ENCODE results near the gene SHANK2.

SHANK2 gene

DNA sequence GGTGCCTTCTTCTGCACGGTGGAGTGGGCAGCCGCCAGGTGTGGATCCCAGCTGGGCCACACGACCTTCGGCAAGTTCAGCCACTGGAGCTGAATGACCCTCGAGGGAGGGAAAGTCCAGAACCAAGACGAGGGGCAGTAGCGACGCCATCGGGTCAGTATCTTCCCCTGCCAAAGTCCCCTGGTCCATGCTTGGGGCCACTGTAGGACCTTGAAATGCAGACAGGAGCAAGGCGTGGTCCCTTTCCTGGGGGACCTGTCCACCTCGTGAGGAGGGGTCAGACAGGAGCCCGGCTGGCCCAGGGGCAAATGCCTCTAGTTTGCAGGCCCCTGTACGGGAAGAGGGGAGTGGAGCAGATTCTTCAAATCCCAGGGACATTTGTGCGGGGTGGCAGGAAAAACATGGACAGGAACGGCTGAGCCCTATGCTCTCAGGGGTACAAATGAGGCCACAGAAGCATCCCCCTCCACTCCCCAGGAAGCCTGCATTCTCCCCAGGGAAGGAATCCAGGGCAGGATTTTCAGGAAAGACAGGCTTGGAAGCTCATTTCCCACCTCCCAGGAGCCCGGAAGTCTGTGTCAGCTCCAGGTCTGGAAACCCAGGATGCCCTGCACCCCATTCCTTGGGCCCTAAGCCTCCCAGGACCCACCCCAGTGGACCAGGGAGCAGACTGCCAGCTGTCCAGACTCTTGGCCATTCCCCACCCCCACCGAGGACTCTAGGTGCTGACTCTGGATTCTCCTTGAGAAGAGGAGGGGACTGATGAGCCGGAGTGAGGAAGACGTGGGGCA is 6.6 kb downstream of the SHANK2 start:
- in situ Hi-C loops (cut with HindIII; ENCODE audit: low pct_ligation_motif_present, low sequenced_read_pairs), result no loop called here
- TF ChIP-seq, protein P1, sequence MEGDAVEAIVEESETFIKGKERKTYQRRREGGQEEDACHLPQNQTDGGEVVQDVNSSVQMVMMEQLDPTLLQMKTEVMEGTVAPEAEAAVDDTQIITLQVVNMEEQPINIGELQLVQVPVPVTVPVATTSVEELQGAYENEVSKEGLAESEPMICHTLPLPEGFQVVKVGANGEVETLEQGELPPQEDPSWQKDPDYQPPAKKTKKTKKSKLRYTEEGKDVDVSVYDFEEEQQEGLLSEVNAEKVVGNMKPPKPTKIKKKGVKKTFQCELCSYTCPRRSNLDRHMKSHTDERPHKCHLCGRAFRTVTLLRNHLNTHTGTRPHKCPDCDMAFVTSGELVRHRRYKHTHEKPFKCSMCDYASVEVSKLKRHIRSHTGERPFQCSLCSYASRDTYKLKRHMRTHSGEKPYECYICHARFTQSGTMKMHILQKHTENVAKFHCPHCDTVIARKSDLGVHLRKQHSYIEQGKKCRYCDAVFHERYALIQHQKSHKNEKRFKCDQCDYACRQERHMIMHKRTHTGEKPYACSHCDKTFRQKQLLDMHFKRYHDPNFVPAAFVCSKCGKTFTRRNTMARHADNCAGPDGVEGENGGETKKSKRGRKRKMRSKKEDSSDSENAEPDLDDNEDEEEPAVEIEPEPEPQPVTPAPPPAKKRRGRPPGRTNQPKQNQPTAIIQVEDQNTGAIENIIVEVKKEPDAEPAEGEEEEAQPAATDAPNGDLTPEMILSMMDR (IDR thresholded peaks at IDR 0.05; ENCODE audit: low read depth, low read length, missing control alignments), result no peak
- no peak overlapping the region for H3K4me3 ChIP-seq (ENCODE audit: low read depth, low read length)
- no peak overlapping the region for H3K27ac ChIP-seq
- no peaks in the 10 kb centered on the region for H3K36me3 ChIP-seq (replicated peaks)
- peaks cover 15% of the 10 kb centered on the region for H3K27me3 ChIP-seq (replicated peaks)
- DNase-seq, result no peak

DNA sequence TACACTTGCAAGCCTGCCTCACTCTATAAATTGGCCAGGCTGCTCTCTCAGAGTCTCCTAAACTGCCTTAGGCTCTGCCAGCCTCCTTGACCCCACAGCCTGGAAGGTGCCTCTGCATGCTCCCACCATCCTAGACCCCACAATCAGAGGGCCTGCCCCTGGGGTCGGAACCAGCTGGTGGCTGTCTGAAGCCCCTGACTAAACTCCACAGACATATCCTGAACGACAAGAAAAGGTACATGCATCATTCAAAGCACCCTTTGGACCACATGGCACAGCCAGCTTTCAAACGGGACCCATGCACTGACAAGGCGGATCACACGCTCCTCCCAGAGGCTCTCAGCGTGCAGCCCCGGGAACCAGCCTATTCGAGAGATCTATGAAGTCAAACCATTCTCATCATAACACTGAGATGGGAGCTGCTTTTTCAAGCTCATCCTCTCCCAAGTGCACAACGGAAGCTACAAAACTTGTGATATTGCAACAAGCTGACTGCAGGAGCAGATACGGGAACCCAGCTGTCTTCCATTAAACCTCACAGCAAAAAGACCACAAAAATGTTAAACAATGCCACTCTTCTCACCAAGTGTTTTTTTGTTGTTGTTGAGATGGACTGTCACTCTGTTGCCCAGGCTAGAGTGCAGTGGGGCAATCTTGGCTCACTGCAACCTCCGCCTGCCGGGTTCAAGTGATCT is 8.1 kb downstream of the SHANK2 start:
- no peak overlapping the region for H3K27ac ChIP-seq
- DNase-seq, result no peak
- H3K36me3 ChIP-seq (replicated peaks), result no peaks in the 10 kb centered on the region
- in situ Hi-C loops (cut with HindIII; ENCODE audit: low pct_ligation_motif_present, low sequenced_read_pairs), result no loop called here
- TF ChIP-seq, protein P1 (IDR thresholded peaks at IDR 0.05; ENCODE audit: low read depth, low read length, missing control alignments), result no peak
- no peak overlapping the region for H3K4me3 ChIP-seq (ENCODE audit: low read depth, low read length)
- peaks cover 2% of the 10 kb centered on the region for H3K27me3 ChIP-seq (replicated peaks)

DNA sequence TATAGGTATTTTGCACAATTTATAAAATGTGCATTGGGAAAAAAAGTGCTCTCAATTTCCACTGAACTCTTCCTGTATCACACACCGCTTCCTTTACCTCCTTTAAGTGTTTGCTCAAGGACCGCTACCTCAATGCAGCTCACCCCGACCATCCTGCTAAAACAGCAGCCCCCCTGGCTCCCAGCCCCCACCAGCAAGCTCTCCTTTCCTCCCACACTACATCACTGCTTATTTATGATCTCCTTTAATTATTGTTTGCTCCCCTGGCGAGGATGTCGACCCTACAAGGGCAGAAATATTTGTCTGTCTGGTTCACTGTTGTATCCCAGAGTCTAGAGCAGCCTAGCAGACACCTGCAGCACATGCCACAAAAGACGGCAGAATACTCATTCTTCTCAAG is 10.0 kb downstream of the SHANK2 start:
- Histone ChIP-seq H3K27ac (no peak overlapping the region), H3K4me3 (ENCODE audit: low read depth, low read length) (no peak overlapping the region), H3K27me3 (replicated peaks) (no peaks in the 10 kb centered on the region), H3K36me3 (replicated peaks) (no peaks in the 10 kb centered on the region)
- no peak for DNase-seq
- TF ChIP-seq, protein P1 (IDR thresholded peaks at IDR 0.05; ENCODE audit: low read depth, low read length, missing control alignments), result no peak
- in situ Hi-C loops (cut with HindIII; ENCODE audit: low pct_ligation_motif_present, low sequenced_read_pairs), result no loop called here

DNA sequence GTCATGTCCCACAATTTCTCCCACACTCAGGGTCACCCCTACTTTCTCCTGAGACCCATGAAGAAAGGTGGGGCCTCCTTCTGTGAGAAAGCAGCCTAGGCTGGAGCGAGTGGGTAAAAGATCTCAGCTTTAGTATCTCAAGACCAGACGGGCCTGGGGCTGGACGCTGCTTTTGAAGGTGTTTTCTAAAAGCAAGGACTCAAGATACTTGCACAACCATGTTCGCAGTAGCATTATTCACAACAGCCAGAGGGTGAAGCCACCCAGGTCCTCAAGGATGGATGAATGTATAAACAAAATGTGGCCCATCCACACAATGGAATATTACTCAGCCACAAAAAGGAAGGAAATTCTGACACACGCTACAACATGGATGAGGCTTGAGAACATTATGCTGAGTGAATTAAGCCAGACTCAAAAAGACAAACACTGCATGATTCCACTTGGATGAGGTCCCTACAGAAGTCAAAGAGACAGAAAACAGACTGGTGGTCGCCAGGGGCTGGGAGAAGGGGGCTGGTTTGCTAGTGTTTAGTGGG is 10.6 kb downstream of the SHANK2 start:
- H3K27ac ChIP-seq, result peak overlapping the region; percentile 69
- no peak overlapping the region for H3K4me3 ChIP-seq (ENCODE audit: low read depth, low read length)
- in situ Hi-C loops (cut with HindIII; ENCODE audit: low pct_ligation_motif_present, low sequenced_read_pairs), result no loop called here
- no peak for DNase-seq
- TF ChIP-seq, protein P1 (IDR thresholded peaks at IDR 0.05; ENCODE audit: low read depth, low read length, missing control alignments), result no peak
- no peaks in the 10 kb centered on the region for H3K27me3 ChIP-seq (replicated peaks)
- H3K36me3 ChIP-seq (replicated peaks), result no peaks in the 10 kb centered on the region

DNA sequence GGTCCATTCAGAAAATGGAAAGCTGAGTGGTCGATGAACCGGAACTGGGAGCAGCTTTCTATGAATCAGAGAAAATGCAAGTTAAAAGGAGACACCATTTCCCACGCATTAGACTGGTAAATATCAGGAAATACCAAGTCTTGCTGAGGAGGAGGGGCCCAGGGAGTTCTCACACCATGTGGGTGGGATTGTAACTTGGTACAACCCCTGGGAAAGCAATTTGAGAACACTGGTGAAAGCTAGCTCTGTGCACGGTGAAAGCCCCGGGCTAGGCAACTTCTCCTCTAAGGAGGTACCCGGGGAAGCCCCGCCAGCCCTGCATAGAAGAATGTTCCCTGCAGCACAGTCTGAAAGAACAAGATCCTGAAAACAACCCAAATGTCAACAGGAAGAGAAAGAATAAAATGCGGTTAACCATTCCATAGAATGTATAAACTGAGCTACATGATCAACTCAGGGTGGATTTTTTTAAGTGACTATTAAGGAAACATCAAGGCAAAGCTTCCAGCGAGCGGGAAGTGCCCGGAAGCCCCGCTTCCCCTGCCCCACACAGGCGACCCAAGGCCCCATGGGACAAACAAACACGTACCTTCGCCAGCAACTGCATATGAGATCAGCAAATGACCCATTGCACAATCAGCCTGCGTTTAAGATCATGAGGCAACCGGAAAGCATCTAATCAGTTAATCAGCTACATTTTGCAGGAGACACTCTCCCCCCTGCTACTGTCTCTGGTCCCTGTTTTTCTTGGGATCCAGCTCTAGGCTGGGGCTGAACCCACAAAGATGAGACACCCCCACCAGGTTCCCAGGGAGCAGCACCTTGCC is 11.3 kb downstream of the SHANK2 start:
- DNase-seq, result peak; percentile 90
- Histone ChIP-seq H3K36me3 (replicated peaks) (no peaks in the 10 kb centered on the region), H3K4me3 (ENCODE audit: low read depth, low read length) (peak overlapping the region; percentile 10), H3K27ac (peak overlapping the region; percentile 69), H3K27me3 (replicated peaks) (no peaks in the 10 kb centered on the region)
- TF ChIP-seq, protein P1 (IDR thresholded peaks at IDR 0.05; ENCODE audit: low read depth, low read length, missing control alignments), result no peak
- in situ Hi-C loops (cut with HindIII; ENCODE audit: low pct_ligation_motif_present, low sequenced_read_pairs), result no loop called here
